AG04450 (cell line): ENCODE measurements around the gene CD2BP2. TPM values are rescaled to one million over a fixed set of nuclear protein-coding genes. Genes with fewer than 3 reads are reported as not detected.

Experiments
- CTCF ChIA-PET: fragments of 300-600, 350-600 bp; formaldehyde crosslinking; extraction: SDS; loops from one replicate; lab custom pipeline; 2022; ENCODE audit warnings: antibody characterized with exemption, inconsistent platforms; lab: Charles Lee
- POLR2A ChIA-PET: fragments of 350-600 bp; formaldehyde crosslinking; extraction: SDS; loops from one replicate; lab custom pipeline; 2021; ENCODE audit warnings: antibody characterized with exemption, inconsistent platforms; lab: Yijun Ruan, JAX
- DNase-seq: peaks from one replicate; pipeline ENCODE4 v3.0.0-alpha.2; 2011; ENCODE audit warnings: low read depth, low spot score
- H3K27ac ChIP-seq: one replicate; pipeline ENCODE4 v1.5.1; 2012; ENCODE audit warnings: low read depth, low read length, control low read depth
- H3K27me3 ChIP-seq: one replicate; pipeline ENCODE4 v1.6.0; 2012; ENCODE audit warnings: low read length; ENCODE audit not compliant: control insufficient read depth, insufficient read depth
- H3K4me3 ChIP-seq: 2 replicates; pipeline ENCODE4 v1.5.1; 2011; ENCODE audit warnings: mild to moderate bottlenecking, low read depth, low read length, control low read depth
- H3K9me3 ChIP-seq: 2 replicates; pipeline ENCODE4 v1.5.1; 2012; ENCODE audit warnings: low read length; ENCODE audit not compliant: control insufficient read depth, insufficient read depth
- CTCF ChIP-seq: IDR thresholded peaks from 2 replicates; pipeline ENCODE4 v1.5.1; 2011; ENCODE audit warnings: low read depth, low read length, control low read depth, inconsistent platforms
- polyA minus RNA-seq: library from RNA; depleted of rRNA, polyadenylated mRNA; stranded (reverse); fragments of >200 nt; gene quantifications from 2 replicates; pipeline ENCODE4 v1.2.3, GENCODE V29; 2011; rRNA and poly(A)+ RNA removed
- polyA plus RNA-seq: library from polyadenylated mRNA; depleted of rRNA; stranded (reverse); fragments of >200 nt; gene quantifications from 2 replicates; pipeline ENCODE4 v1.2.3, GENCODE V29; 2011; rRNA removed

The CD2BP2 gene
- polyA plus RNA-seq (48.9 and 49.5 TPM in 2 replicates), polyA minus RNA-seq (26.9 and 36.6 TPM in 2 replicates)

GRCh38 chr16:30355144-30355953, at the start of gene CD2BP2:
TSS of gene CD2BP2 (minus strand) at chr16:30355308. CDS start at chr16:30354681, 627 bp downstream.
- POLR2A ChIA-PET, result interaction anchor here (0.7 to 2.0 kb wide), 4 partner anchors 15 to 304 kb away, joined by 3 to 9 read pairs (median 4); partner anchors contain the start of genes TBC1D10B and ZNF771

GRCh38 chr16:30401768-30402425, 46.8 kb upstream of the CD2BP2 start:
- no peaks in the 10 kb centered on the region for H3K9me3 ChIP-seq
- ChIA-PET POLR2A (interaction anchor here (0.6 to 0.7 kb wide), 2 partner anchors 31 to 317 kb away, joined by 3 read pairs; no protein-coding TSS in a partner anchor), CTCF (interaction anchor here (0.8 to 1.2 kb wide), 2 partner anchors 7 to 227 kb away, joined by 3 read pairs; no protein-coding TSS in a partner anchor)
- no peak overlapping the region for H3K27ac ChIP-seq
- no peak overlapping the region for H3K4me3 ChIP-seq
- DNase-seq, result no peak
- no peaks in the 10 kb centered on the region for H3K27me3 ChIP-seq
- TF ChIP-seq CTCF, result no peak

More at GRCh38 chr16:30355144-30355953, at the start of gene CD2BP2:
- CTCF ChIA-PET, result interaction anchor here (1.1 kb wide), 1 partner anchor 54 kb away, joined by 3 read pairs; no protein-coding TSS in a partner anchor
- Histone ChIP-seq H3K27me3 (no peaks in the 10 kb centered on the region), H3K4me3 (peak within 1 kb of the TSS; percentile 98), H3K27ac (peak within 1 kb of the TSS; percentile 100), H3K9me3 (no peaks in the 10 kb centered on the region; the same call in 1 of the 2 replicates)
- 0 out of 2 replicates have a peak, but pooled peaks have one; percentile 19 for TF ChIP-seq CTCF
- peak; percentile 99 for DNase-seq

GRCh38 chr16:30399435-30400186, 44.5 kb upstream of the CD2BP2 start:
- TF ChIP-seq CTCF, result no peak
- no peak for DNase-seq
- Histone ChIP-seq H3K9me3 (no peaks in the 10 kb centered on the region; the same call in 1 of the 2 replicates), H3K27ac (peak overlapping the region; percentile 90), H3K27me3 (no peaks in the 10 kb centered on the region), H3K4me3 (peak overlapping the region; percentile 67)
- CTCF ChIA-PET, result interaction anchor here (0.8 kb wide), 1 partner anchor 10 kb away, joined by 4 read pairs; no protein-coding TSS in a partner anchor
- POLR2A ChIA-PET, result no interaction called here

- CTCF ChIA-PET, result interaction anchor here (0.8 kb wide), 1 partner anchor 11 kb away, joined by 4 read pairs; no protein-coding TSS in a partner anchor
- Histone ChIP-seq H3K9me3 (no peaks in the 10 kb centered on the region; the same call in 1 of the 2 replicates), H3K27me3 (no peaks in the 10 kb centered on the region), H3K27ac (no peak overlapping the region), H3K4me3 (no peak overlapping the region)
- no peak for TF ChIP-seq CTCF
- POLR2A ChIA-PET, result no interaction called here
- no peak for DNase-seq
Measured at GRCh38 chr16:30398661-30399434, 43.7 kb upstream of the CD2BP2 start.
